ENCODE measurements around the gene GLP1R.

DNA sequence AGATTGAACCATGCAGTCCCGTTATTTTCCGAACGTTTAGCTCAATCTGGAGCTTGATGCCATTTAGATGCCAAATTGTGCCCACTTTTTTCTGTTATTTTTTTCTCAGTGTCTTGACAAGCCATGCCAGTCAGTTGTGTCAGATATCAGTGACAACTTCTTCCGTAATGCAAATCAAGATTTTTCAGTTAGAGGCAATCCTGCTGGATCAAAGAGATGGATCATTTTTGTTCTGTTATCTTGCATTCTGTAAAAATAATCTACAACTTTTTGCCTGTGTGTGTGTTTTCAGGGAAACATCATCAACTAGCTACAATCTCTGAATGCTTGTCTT lies 31.1 kb upstream of the GLP1R start:
- TF ChIP-seq, protein P1, sequence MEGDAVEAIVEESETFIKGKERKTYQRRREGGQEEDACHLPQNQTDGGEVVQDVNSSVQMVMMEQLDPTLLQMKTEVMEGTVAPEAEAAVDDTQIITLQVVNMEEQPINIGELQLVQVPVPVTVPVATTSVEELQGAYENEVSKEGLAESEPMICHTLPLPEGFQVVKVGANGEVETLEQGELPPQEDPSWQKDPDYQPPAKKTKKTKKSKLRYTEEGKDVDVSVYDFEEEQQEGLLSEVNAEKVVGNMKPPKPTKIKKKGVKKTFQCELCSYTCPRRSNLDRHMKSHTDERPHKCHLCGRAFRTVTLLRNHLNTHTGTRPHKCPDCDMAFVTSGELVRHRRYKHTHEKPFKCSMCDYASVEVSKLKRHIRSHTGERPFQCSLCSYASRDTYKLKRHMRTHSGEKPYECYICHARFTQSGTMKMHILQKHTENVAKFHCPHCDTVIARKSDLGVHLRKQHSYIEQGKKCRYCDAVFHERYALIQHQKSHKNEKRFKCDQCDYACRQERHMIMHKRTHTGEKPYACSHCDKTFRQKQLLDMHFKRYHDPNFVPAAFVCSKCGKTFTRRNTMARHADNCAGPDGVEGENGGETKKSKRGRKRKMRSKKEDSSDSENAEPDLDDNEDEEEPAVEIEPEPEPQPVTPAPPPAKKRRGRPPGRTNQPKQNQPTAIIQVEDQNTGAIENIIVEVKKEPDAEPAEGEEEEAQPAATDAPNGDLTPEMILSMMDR (IDR thresholded peaks at IDR 0.05; ENCODE audit: low read depth, low read length, poor library complexity, severe bottlenecking): no peak
- no peak for TF ChIP-seq EZH2phosphoT487 (IDR thresholded peaks at IDR 0.05; ENCODE audit: borderline replicate concordance, low read length)
